Measurements from ENCODE around the gene GBF1. TPM values are rescaled to one million over a fixed set of nuclear protein-coding genes. Genes with fewer than 3 reads are reported as not detected.
A peak's percentile ranks its signal among the peaks of the same experiment; 100 is the strongest.

Gene GBF1
- total RNA-seq, 1 experiment from 2014 or later: 23.7 TPM

GRCh38 chr10:102401735-102402511, 156.6 kb downstream of the GBF1 start:
- Histone ChIP-seq H3K4ac (ENCODE audit: low read depth, low read length) (no peak overlapping the region), H2BK20ac (ENCODE audit: low read depth, low read length, poor library complexity, severe bottlenecking) (no peak overlapping the region), H2AFZ (ENCODE audit: low read length) (no peak overlapping the region), H2BK15ac (ENCODE audit: low read depth, low read length) (no peak overlapping the region), H3K79me1 (ENCODE audit: insufficient read depth, low read depth, low read length, poor library complexity, severe bottlenecking) (no peaks in the 10 kb centered on the region), H3K23me2 (ENCODE audit: insufficient read length, low read depth, low read length, poor library complexity, severe bottlenecking) (no peaks in the 10 kb centered on the region), H4K5ac (ENCODE audit: insufficient read length, low read depth, low read length) (no peak overlapping the region), H4K20me1 (ENCODE audit: control insufficient read depth, insufficient read depth, insufficient read length) (no peaks in the 10 kb centered on the region), H4K8ac (replicated peaks; ENCODE audit: insufficient read length, low read depth, low read length) (no peak overlapping the region), H3K14ac (ENCODE audit: insufficient read depth, low read length) (no peak overlapping the region), H3T11ph (ENCODE audit: low read length) (no peak overlapping the region), H4K91ac (ENCODE audit: insufficient read length, low read depth, low read length) (no peak overlapping the region), H3K4me2 (ENCODE audit: insufficient read depth, insufficient read length, low read length) (no peak overlapping the region), H3K56ac (ENCODE audit: insufficient read length, low read depth, low read length) (no peak overlapping the region), H2BK120ac (ENCODE audit: low read depth, low read length, poor library complexity, severe bottlenecking) (no peak overlapping the region), H3K9me3 (ENCODE audit: control insufficient read depth, low read depth, low read length) (no peaks in the 10 kb centered on the region), H2BK12ac (ENCODE audit: insufficient read length, low read depth, low read length) (no peak overlapping the region), H3K27ac (ENCODE audit: insufficient read length, low read depth, low read length) (no peak overlapping the region), H3K23ac (ENCODE audit: insufficient read length, low read depth, low read length) (no peak overlapping the region), H3K27me3 (ENCODE audit: insufficient read depth, low read length) (no peaks in the 10 kb centered on the region; the same call in 1 of the 2 replicates), H3K79me2 (ENCODE audit: insufficient read depth, low read length) (no peaks in the 10 kb centered on the region), H3K4me1 (ENCODE audit: insufficient read depth, low read length) (no peaks in the 10 kb centered on the region), H3K9ac (ENCODE audit: extremely low read depth, insufficient read length, low read length) (no peak overlapping the region), H2AK5ac (ENCODE audit: insufficient read length, low read length) (no peak overlapping the region), H2BK5ac (ENCODE audit: insufficient read length, low read length) (no peak overlapping the region), H3K18ac (ENCODE audit: insufficient read length, low read depth, low read length) (no peak overlapping the region)
- Mint-ChIP-seq H3K27me3 (ENCODE audit: low read depth) (peaks cover 46% of the 10 kb centered on the region), H3K4me3 (no peak overlapping the region; a peak in 1 of 5 replicates), H3K36me3 (ENCODE audit: insufficient read depth in 1 of 3, low read depth in 3 of 3) (peaks cover 1 to 27% (median 19%) of the 10 kb centered on the region in 3 experiments; a peak in 5 of 7 replicates), H3K4me1 (peaks cover 3 to 12% of the 10 kb centered on the region in 2 experiments), H3K27ac (no peak overlapping the region), H3K9me3 (no peaks in the 10 kb centered on the region)
- no CpG with 5 or more reads among the region's 18 CpGs for WGBS (ENCODE audit: extremely low coverage, insufficient read length, low lambda C conversion rate)
- no peak for TF ChIP-seq CTCF (conservative IDR thresholded peaks at IDR 0.05)
- DNase-seq: peak; percentile 68
